PC-9 (cell line): Measurements from ENCODE around the gene CHML. TPM values are rescaled to one million over a fixed set of nuclear protein-coding genes. Genes with fewer than 3 reads are reported as not detected.

ENCODE experiments used
- BruUV-seq: library from RNA; stranded (reverse); fragments of 400-500 nt; replicated peaks from 2 replicates; lab custom pipeline; 2021; lab: Mats Ljungman, UMichigan
- CTCF ChIA-PET: fragments of 300-600 bp; sonication (Branson Sonifier 250); formaldehyde crosslinking; loops from one replicate; lab custom pipeline; 2022; ENCODE audit warnings: antibody characterized with exemption; lab: Charles Lee
- POLR2A ChIA-PET: fragments of 300-600 bp; sonication (Branson Sonifier 250); formaldehyde crosslinking; loops from one replicate; lab custom pipeline; 2022; ENCODE audit warnings: antibody characterized with exemption; ENCODE audit not compliant: unreplicated experiment; lab: Charles Lee
- DNase-seq, 2 experiments: peaks; one replicate each; pipeline versions ENCODE4 v3.0.0 to v3.0.0-alpha.2; 2015 to 2022; ENCODE audit warnings: mixed read lengths in 1 of 2
- H2AFZ ChIP-seq: fragments of 200-600 bp; sonication (generic); 2 replicates; pipeline ENCODE4 v1.8.1; 2017; ENCODE audit warnings: antibody characterized with exemption
- H3F3A ChIP-seq: fragments of 200-600 bp; sonication (generic); 2 replicates; pipeline ENCODE4 v1.8.1; 2017; ENCODE audit warnings: antibody characterized with exemption, mild to moderate bottlenecking, low read depth; ENCODE audit not compliant: insufficient read depth
- H3K27ac ChIP-seq: fragments of 200-600 bp; sonication (generic); 2 replicates; pipeline ENCODE4 v1.6.1; 2016; ENCODE audit warnings: mixed run types
- H3K27me3 ChIP-seq: fragments of 200-600 bp; sonication (generic); 2 replicates; pipeline ENCODE4 v1.6.1; 2016; ENCODE audit warnings: low read depth, mixed run types; ENCODE audit not compliant: insufficient read depth
- H3K36me3 ChIP-seq: fragments of 200-600 bp; sonication (generic); 2 replicates; pipeline ENCODE4 v1.6.1; 2016; ENCODE audit warnings: low read depth, mixed run types
- H3K4me1 ChIP-seq: fragments of 200-600 bp; sonication (generic); replicated peaks from 2 replicates; pipeline ENCODE4 v1.6.1; 2016; ENCODE audit warnings: mixed run types; ENCODE audit not compliant: insufficient read depth
- H3K4me2 ChIP-seq: fragments of 200-600 bp; sonication (generic); 2 replicates; pipeline ENCODE4 v1.6.1; 2017; ENCODE audit warnings: mixed run types
- H3K4me3 ChIP-seq: fragments of 200-600 bp; sonication (generic); 2 replicates; pipeline ENCODE4 v1.6.1; 2016; ENCODE audit warnings: mixed run types
- H3K79me2 ChIP-seq: fragments of 200-600 bp; sonication (generic); 2 replicates; pipeline ENCODE4 v1.6.1; 2017; ENCODE audit warnings: low read depth, mixed run types
- H3K9me2 ChIP-seq: fragments of 200-600 bp; sonication (generic); 2 replicates; pipeline ENCODE4 v1.8.1; 2017; ENCODE audit warnings: mild to moderate bottlenecking; ENCODE audit not compliant: insufficient read depth
- H3K9me3 ChIP-seq: fragments of 200-600 bp; sonication (generic); 2 replicates; pipeline ENCODE4 v1.8.1; 2016; ENCODE audit warnings: low read depth; ENCODE audit not compliant: insufficient read depth
- H4K20me1 ChIP-seq: fragments of 200-600 bp; sonication (generic); 2 replicates; pipeline ENCODE4 v1.8.1; 2017; ENCODE audit not compliant: insufficient read depth
- EZH2 ChIP-seq: fragments of 200-600 bp; sonication (generic); IDR thresholded peaks from 2 replicates; pipeline ENCODE4 v1.8.0; 2017; ENCODE audit warnings: antibody characterized with exemption, low read depth
- intact Hi-C: fragments of 100-400 bp; cut with micrococcal nuclease; formaldehyde crosslinking; loops from one replicate; pipeline ENCODE4 v1.10.0; 2022; ENCODE audit not compliant: unreplicated experiment
- total RNA-seq: library from RNA; stranded (reverse); gene quantifications from 2 replicates; pipeline ENCODE4 v1.2.3, GENCODE V29; 2021
- TF ChIP-seq, protein P1 (sequence below): fragments of 200-600 bp; sonication (generic); conservative IDR thresholded peaks from 2 replicates; pipeline ENCODE4 v1.6.1; 2017; ENCODE audit warnings: mixed run types, antibody characterized with exemption, mild to moderate bottlenecking, moderate library complexity

Gene CHML
- total RNA-seq, 1 experiment from 2014 or later, result 47.8 TPM

DNA sequence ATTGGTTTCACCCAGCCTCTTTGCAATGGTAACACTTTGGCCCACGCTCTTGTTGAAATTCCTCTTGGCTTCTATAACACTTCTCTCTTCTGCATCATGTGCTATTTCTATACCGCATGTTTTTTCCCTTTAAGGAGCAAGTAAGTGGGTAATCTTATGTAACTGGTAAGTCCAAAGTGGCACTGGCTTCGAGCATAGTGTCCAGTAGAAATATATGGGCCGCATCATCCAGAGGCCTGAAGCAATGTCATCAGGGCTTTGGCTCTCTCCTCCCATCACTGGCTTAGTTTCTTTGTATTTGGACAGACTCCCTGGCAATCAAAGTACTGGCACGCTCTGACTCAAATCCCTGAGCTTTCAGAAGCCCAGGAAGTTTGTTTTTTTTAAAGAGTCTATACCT, 17.5 kb downstream of the CHML start:
- Histone ChIP-seq H3K27me3 (no peaks in the 10 kb centered on the region), H3K79me2 (peaks cover 6% of the 10 kb centered on the region), H3K9me2 (no peaks in the 10 kb centered on the region), H3F3A (peaks cover 21% of the 10 kb centered on the region), H3K27ac (no peak overlapping the region), H3K4me2 (no peak overlapping the region), H3K4me3 (no peak overlapping the region), H3K36me3 (peaks cover 13% of the 10 kb centered on the region), H2AFZ (no peak overlapping the region), H3K9me3 (no peaks in the 10 kb centered on the region), H4K20me1 (no peaks in the 10 kb centered on the region; the same call in 1 of the 2 replicates), H3K4me1 (peaks cover 25% of the 10 kb centered on the region)
- ChIA-PET POLR2A (interaction anchor here (0.6 kb wide), 1 partner anchor 12 kb away, joined by 3 read pairs; no protein-coding TSS in a partner anchor), CTCF (no interaction called here)
- intact Hi-C loops, result no loop called here
- no TSS peak for BruUV-seq
- TF ChIP-seq, protein P1, sequence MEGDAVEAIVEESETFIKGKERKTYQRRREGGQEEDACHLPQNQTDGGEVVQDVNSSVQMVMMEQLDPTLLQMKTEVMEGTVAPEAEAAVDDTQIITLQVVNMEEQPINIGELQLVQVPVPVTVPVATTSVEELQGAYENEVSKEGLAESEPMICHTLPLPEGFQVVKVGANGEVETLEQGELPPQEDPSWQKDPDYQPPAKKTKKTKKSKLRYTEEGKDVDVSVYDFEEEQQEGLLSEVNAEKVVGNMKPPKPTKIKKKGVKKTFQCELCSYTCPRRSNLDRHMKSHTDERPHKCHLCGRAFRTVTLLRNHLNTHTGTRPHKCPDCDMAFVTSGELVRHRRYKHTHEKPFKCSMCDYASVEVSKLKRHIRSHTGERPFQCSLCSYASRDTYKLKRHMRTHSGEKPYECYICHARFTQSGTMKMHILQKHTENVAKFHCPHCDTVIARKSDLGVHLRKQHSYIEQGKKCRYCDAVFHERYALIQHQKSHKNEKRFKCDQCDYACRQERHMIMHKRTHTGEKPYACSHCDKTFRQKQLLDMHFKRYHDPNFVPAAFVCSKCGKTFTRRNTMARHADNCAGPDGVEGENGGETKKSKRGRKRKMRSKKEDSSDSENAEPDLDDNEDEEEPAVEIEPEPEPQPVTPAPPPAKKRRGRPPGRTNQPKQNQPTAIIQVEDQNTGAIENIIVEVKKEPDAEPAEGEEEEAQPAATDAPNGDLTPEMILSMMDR, result no peak
- no peak for TF ChIP-seq EZH2
- no peak for DNase-seq

DNA sequence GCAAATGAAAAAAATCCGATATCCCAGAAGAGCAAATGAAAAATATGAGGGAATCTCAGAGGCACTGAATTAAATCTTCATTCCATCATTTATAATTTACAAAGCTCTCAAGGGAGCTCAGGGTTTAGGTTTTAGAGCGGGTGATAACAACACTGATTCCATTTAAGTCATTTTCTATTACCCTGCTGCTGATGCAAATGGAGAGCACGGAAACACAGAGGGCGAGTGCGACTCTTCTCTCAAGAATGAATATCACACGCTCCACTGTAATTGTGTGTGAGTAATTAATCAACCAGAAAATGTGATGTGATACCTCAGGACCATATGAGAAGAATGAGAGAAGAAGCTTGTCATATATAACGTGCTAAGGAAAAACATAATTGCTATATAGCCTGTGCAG, 22.7 kb downstream of the CHML start:
- no peak overlapping the region for H3K27ac ChIP-seq
- H3K4me2 ChIP-seq, result no peak overlapping the region
- DNase-seq, result no peak
- ChIA-PET CTCF (interaction anchor here (0.8 kb wide), 1 partner anchor 10 kb away, joined by 3 read pairs; no protein-coding TSS in a partner anchor), POLR2A (no interaction called here)
- no peaks in the 10 kb centered on the region; the same call in 1 of the 2 replicates for H4K20me1 ChIP-seq
- H3K9me2 ChIP-seq, result no peaks in the 10 kb centered on the region
- no peaks in the 10 kb centered on the region for H3K79me2 ChIP-seq
- intact Hi-C loops, result no loop called here
- no peaks in the 10 kb centered on the region for H3K27me3 ChIP-seq
- peaks cover 5% of the 10 kb centered on the region for H3K36me3 ChIP-seq
- no peak overlapping the region for H2AFZ ChIP-seq
- no peaks in the 10 kb centered on the region for H3F3A ChIP-seq
- peaks cover 21% of the 10 kb centered on the region for H3K4me1 ChIP-seq
- no peaks in the 10 kb centered on the region for H3K9me3 ChIP-seq
- no peak for TF ChIP-seq EZH2
- TF ChIP-seq, protein P1, result no peak
- no TSS peak for BruUV-seq
- H3K4me3 ChIP-seq, result no peak overlapping the region

DNA sequence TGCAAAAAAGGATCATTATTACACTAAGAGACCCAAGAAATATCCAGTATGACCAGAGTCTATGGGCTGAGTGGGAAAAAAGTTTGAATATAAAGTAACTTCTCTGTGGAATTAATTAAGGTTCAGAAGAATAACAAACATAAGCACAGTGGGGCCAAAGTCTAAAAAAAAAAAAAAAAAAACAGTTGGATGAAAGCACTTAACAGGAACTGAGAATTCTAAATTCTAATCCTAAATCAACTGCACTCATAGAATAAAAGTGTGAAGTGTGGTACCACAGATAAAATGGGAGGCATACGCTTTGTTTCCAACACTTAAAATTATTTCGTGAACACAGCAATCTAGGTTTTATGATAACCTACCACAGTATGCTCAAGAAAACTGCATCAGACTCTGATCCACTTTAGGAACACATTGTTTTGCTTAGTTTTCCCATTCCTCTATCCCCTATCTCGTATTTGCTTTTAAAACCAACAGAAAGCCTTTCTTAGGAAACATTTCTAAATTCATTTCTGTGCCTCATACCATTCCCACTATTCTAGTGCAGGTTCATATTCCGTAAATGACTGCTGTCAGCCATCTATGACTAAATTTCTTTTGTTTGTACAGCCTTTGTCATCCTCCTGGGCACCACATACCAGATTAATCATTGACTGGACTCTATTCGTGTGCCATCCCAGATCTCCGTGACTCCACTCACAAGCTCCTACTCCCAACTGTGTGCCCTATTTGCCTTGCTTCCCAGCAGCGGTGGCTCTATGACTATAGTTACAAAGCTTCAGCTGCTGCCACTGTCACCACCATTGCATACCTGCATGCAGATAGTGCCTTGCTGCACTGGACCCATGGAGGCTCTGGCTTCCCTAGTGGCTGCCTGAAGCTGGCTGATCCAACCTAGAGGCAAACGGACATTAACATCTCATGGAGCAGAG, 24.9 kb downstream of the CHML start:
- ChIA-PET CTCF (interaction anchor here (0.6 kb wide), 1 partner anchor 1591 kb away, joined by 6 read pairs; no protein-coding TSS in a partner anchor), POLR2A (interaction anchor here (0.5 kb wide), 1 partner anchor 69 kb away, joined by 3 read pairs; no protein-coding TSS in a partner anchor)
- TF ChIP-seq, protein P1, result no peak
- no peak for TF ChIP-seq EZH2
- H2AFZ ChIP-seq, result no peak overlapping the region
- no peaks in the 10 kb centered on the region for H3K9me3 ChIP-seq
- H3K27ac ChIP-seq, result no peak overlapping the region; the same call in 1 of the 2 replicates
- H3K4me3 ChIP-seq, result no peak overlapping the region
- no peaks in the 10 kb centered on the region; the same call in 1 of the 2 replicates for H3K36me3 ChIP-seq
- H3K79me2 ChIP-seq, result no peaks in the 10 kb centered on the region
- no peak overlapping the region for H3K4me2 ChIP-seq
- BruUV-seq, result no TSS peak
- intact Hi-C loops, result no loop called here
- H3K9me2 ChIP-seq, result no peaks in the 10 kb centered on the region
- no peak for DNase-seq
- no peaks in the 10 kb centered on the region for H4K20me1 ChIP-seq
- H3K4me1 ChIP-seq, result peaks cover 42% of the 10 kb centered on the region
- no peaks in the 10 kb centered on the region for H3K27me3 ChIP-seq
- no peaks in the 10 kb centered on the region for H3F3A ChIP-seq
